AG04449 (cell line): Measurements from ENCODE around the gene CDYL.

Experiments used
- CTCF ChIA-PET: fragments of 350-600 bp; formaldehyde crosslinking; extraction: SDS; loops from one replicate; lab custom pipeline; 2021; ENCODE audit warnings: antibody characterized with exemption; lab: Yijun Ruan, JAX
- POLR2A ChIA-PET: fragments of 400-600, 350-600 bp; formaldehyde crosslinking; extraction: SDS; loops from one replicate; lab custom pipeline; 2020; ENCODE audit warnings: antibody characterized with exemption, inconsistent platforms; lab: Yijun Ruan, JAX
- DNase-seq: peaks from one replicate; pipeline ENCODE4 v3.0.0-alpha.2; 2010; ENCODE audit warnings: low read depth, low spot score
- H3K4me3 ChIP-seq: 2 replicates; pipeline ENCODE4 v1.5.1; 2011; ENCODE audit warnings: low read depth, mild to moderate bottlenecking, control low read depth, low read length
- CTCF ChIP-seq: IDR thresholded peaks from one replicate; pipeline ENCODE4 v1.5.1; 2011; ENCODE audit warnings: mild to moderate bottlenecking, moderate library complexity, low read length, control low read depth, inconsistent platforms; ENCODE audit not compliant: insufficient read depth; ENCODE audit errors: missing control alignments

Gene CDYL

GRCh38 chr6:4971851-4972250 is 195.6 kb downstream of the CDYL start:
- TF ChIP-seq CTCF = no peak
- POLR2A ChIA-PET = no interaction called here
- CTCF ChIA-PET = no interaction called here
- no peak overlapping the region for H3K4me3 ChIP-seq
- DNase-seq = no peak

GRCh38 chr6:4972438-4972837 is 196.2 kb downstream of the CDYL start:
- ChIA-PET POLR2A (no interaction called here), CTCF (no interaction called here)
- no peak for TF ChIP-seq CTCF

GRCh38 chr6:4973415-4973814 is 197.2 kb downstream of the CDYL start:
- POLR2A ChIA-PET = no interaction called here
- no peak for DNase-seq
- no peak for TF ChIP-seq CTCF
- H3K4me3 ChIP-seq = no peak overlapping the region
- CTCF ChIA-PET = interaction anchor here (1.8 kb wide), 1 partner anchor 12 kb away, joined by 5 read pairs; no protein-coding TSS in a partner anchor

More at GRCh38 chr6:4972438-4972837, 196.2 kb downstream of the CDYL start:
- no peak for DNase-seq
- H3K4me3 ChIP-seq = no peak overlapping the region

GRCh38 chr6:4973982-4974745 is 198.0 kb downstream of the CDYL start:
- POLR2A ChIA-PET = no interaction called here

GRCh38 chr6:4974962-4975361 is 198.8 kb downstream of the CDYL start:
- POLR2A ChIA-PET = no interaction called here

More at GRCh38 chr6:4973982-4974745, 198.0 kb downstream of the CDYL start:
- no peak overlapping the region for H3K4me3 ChIP-seq
- DNase-seq = no peak
- CTCF ChIA-PET = interaction anchor here (0.5 to 1.8 kb wide), 2 partner anchors 12 to 952 kb away, joined by 4 to 5 read pairs; no protein-coding TSS in a partner anchor
- TF ChIP-seq CTCF = no peak

More at GRCh38 chr6:4974962-4975361, 198.8 kb downstream of the CDYL start:
- no peak for DNase-seq
- H3K4me3 ChIP-seq = no peak overlapping the region
- no peak for TF ChIP-seq CTCF
- CTCF ChIA-PET = interaction anchor here (1.8 kb wide), 1 partner anchor 11 kb away, joined by 5 read pairs; no protein-coding TSS in a partner anchor
